Glutamatergic neuron (in vitro differentiated cells): ENCODE data around the gene NTNG1. TPM values are rescaled to one million over a fixed set of nuclear protein-coding genes. Genes with fewer than 3 reads are reported as not detected.
"Not testable (repeated sequence)": the region's sequence is repeated elsewhere in the genome, so short reads cannot be mapped to it uniquely, and the experiment has no call there.

Experiments
- DNase-seq: peaks from one replicate; pipeline ENCODE4 v3.0.0; 2022
- H3K27ac Mint-ChIP-seq: one replicate; pipeline ENCODE4 v1.8.0; 2020; ENCODE audit warnings: mild to moderate bottlenecking, mixed read lengths, inconsistent platforms; ENCODE audit not compliant: unreplicated experiment
- H3K27me3 Mint-ChIP-seq: one replicate; pipeline ENCODE4 v1.8.0; 2020; ENCODE audit warnings: mild to moderate bottlenecking, moderate library complexity, mixed read lengths, inconsistent platforms; ENCODE audit not compliant: unreplicated experiment
- H3K36me3 Mint-ChIP-seq: one replicate; pipeline ENCODE4 v1.8.0; 2020; ENCODE audit warnings: mild to moderate bottlenecking, mixed read lengths, inconsistent platforms; ENCODE audit not compliant: unreplicated experiment
- H3K4me1 Mint-ChIP-seq: one replicate; pipeline ENCODE4 v1.8.0; 2020; ENCODE audit warnings: mild to moderate bottlenecking, low read depth, mixed read lengths, inconsistent platforms; ENCODE audit not compliant: unreplicated experiment
- H3K4me3 Mint-ChIP-seq: one replicate; pipeline ENCODE4 v1.8.0; 2020; ENCODE audit warnings: mild to moderate bottlenecking, mixed read lengths, inconsistent platforms; ENCODE audit not compliant: unreplicated experiment
- H3K9me3 Mint-ChIP-seq: one replicate; pipeline ENCODE4 v1.8.0; 2020; ENCODE audit warnings: mild to moderate bottlenecking, moderate library complexity, mixed read lengths, inconsistent platforms; ENCODE audit not compliant: unreplicated experiment
- CTCF ChIP-seq: fragments of 200-600 bp; sonication (generic); IDR thresholded peaks from one replicate; pipeline ENCODE4 v1.5.0; 2021; ENCODE audit not compliant: partially characterized antibody, unreplicated experiment
- total RNA-seq: library from RNA; stranded (reverse); fragmentation: NEBNext Ultra II Directional; extraction: Animal tissue kit (Norgen Biotek cat#: 25700); gene quantifications from one replicate; pipeline ENCODE4 v1.2.1, GENCODE V29; 2021; ENCODE audit not compliant: unreplicated experiment

NTNG1 gene
- total RNA-seq, 1 donor from 2014 or later: 3.2 TPM

- Mint-ChIP-seq H3K4me1 (no peaks in the 10 kb centered on the region), H3K27me3 (no peaks in the 10 kb centered on the region), H3K27ac (no peak overlapping the region), H3K9me3 (no peaks in the 10 kb centered on the region), H3K4me3 (no peak overlapping the region), H3K36me3 (no peaks in the 10 kb centered on the region)
- no peak for TF ChIP-seq CTCF
- DNase-seq: no peak
These were observed 18.2 kb downstream of the NTNG1 start for GRCh38 chr1:107158991-107159390.

- Mint-ChIP-seq H3K4me3 (no peak overlapping the region), H3K4me1 (no peaks in the 10 kb centered on the region), H3K36me3 (peaks cover 4% of the 10 kb centered on the region), H3K27ac (no peak overlapping the region), H3K27me3 (peaks cover 2% of the 10 kb centered on the region), H3K9me3 (no peaks in the 10 kb centered on the region)
- DNase-seq: no peak
- no peak for TF ChIP-seq CTCF
These were observed 21.9 kb downstream of the NTNG1 start for GRCh38 chr1:107162745-107163144.

- not testable (repeated sequence) for H3K27me3 Mint-ChIP-seq, H3K9me3 Mint-ChIP-seq, H3K4me3 Mint-ChIP-seq, H3K36me3 Mint-ChIP-seq, H3K4me1 Mint-ChIP-seq, H3K27ac Mint-ChIP-seq, DNase-seq
These were observed 24.1 kb downstream of the NTNG1 start for GRCh38 chr1:107164901-107165300.

- Mint-ChIP-seq H3K4me1 (peaks cover 5% of the 10 kb centered on the region), H3K9me3 (no peaks in the 10 kb centered on the region), H3K4me3 (no peak overlapping the region), H3K27ac (no peak overlapping the region), H3K36me3 (peaks cover 4% of the 10 kb centered on the region), H3K27me3 (peaks cover 2% of the 10 kb centered on the region)
- no peak for TF ChIP-seq CTCF
- no peak for DNase-seq
These were observed 28.8 kb downstream of the NTNG1 start for GRCh38 chr1:107169615-107170014.

GRCh38 chr1:107171333-107171732 lies 30.5 kb downstream of the NTNG1 start:
- TF ChIP-seq CTCF: no peak
- no peak for DNase-seq
- H3K27ac Mint-ChIP-seq: peak overlapping the region; percentile 30

More at GRCh38 chr1:107171333-107171732, 30.5 kb downstream of the NTNG1 start:
- Mint-ChIP-seq H3K27me3 (no peaks in the 10 kb centered on the region), H3K36me3 (no peaks in the 10 kb centered on the region), H3K4me1 (peaks cover 5% of the 10 kb centered on the region), H3K4me3 (no peak overlapping the region), H3K9me3 (no peaks in the 10 kb centered on the region)
